Measurements from ENCODE around the gene RUNX3. TPM values are rescaled to one million over a fixed set of nuclear protein-coding genes. Genes with fewer than 3 reads are reported as not detected.

The RUNX3 gene
- total and polyA plus RNA-seq, 4 donors: 0.43 to 1.1 (median 0.88) TPM

DNA sequence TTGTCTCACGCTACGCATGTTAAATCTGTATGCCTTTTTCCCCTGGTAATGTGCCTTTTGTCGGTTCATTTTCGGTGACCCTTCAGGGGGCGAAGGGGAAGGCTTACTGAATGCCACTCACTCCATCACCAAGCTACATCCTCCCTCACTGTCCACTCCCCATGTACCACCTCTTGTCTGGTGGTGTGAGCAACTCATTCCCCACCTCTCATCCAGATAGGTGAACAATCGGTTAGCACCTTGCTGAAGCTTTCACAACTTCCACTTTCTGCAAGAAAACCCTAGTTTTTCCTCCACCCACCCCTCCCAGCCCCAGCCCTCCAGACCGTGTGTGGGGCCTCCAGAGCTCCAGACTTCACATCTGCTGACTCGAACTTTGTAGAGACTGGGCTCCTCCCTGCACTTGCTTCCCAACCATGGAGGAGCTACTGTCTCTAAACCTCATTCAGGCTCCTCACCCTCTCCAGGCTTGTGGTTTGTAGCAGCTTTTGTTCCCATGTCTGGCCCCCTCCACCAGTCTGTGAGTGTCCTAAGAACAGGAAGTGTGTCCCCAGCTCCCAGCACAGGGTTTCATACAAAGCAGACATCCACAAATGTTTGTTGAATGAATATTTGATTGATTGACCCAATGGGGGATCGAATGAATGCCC, 48.4 kb upstream of the RUNX3 start:
- Histone ChIP-seq H3K9ac (ENCODE audit: low read depth in 1 of 2, low read length in 2 of 2) (no peak overlapping the region), H3K36me3 (ENCODE audit: control insufficient read depth in 4 of 4, insufficient read depth in 3 of 4, low read depth in 1 of 4, low read length in 3 of 4) (no peaks in the 10 kb centered on the region), H3K27me3 (ENCODE audit: control insufficient read depth in 4 of 4, insufficient read depth in 4 of 4, low read length in 3 of 4) (no peaks in the 10 kb centered on the region), H3K4me3 (ENCODE audit: low read depth in 1 of 3, low read length in 3 of 3) (no peak overlapping the region), H3K27ac (ENCODE audit: low read depth in 1 of 2, low read length in 2 of 2) (no peak overlapping the region), H3K9me3 (ENCODE audit: control insufficient read depth in 4 of 4, low read length in 3 of 4) (peaks cover 5 to 18% (median 9%) of the 10 kb centered on the region in 4 donors), H3K4me1 (ENCODE audit: control insufficient read depth in 4 of 4, insufficient read depth in 4 of 4, low read length in 3 of 4) (no peaks in the 10 kb centered on the region)
- DNase-seq (ENCODE audit: low spot score): no peak
- 66% methylated on average over 9 of the region's 9 CpGs for WGBS
- TF ChIP-seq, protein P1, sequence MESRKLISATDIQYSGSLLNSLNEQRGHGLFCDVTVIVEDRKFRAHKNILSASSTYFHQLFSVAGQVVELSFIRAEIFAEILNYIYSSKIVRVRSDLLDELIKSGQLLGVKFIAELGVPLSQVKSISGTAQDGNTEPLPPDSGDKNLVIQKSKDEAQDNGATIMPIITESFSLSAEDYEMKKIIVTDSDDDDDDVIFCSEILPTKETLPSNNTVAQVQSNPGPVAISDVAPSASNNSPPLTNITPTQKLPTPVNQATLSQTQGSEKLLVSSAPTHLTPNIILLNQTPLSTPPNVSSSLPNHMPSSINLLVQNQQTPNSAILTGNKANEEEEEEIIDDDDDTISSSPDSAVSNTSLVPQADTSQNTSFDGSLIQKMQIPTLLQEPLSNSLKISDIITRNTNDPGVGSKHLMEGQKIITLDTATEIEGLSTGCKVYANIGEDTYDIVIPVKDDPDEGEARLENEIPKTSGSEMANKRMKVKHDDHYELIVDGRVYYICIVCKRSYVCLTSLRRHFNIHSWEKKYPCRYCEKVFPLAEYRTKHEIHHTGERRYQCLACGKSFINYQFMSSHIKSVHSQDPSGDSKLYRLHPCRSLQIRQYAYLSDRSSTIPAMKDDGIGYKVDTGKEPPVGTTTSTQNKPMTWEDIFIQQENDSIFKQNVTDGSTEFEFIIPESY (IDR thresholded peaks at IDR 0.05): no peak

GRCh38 chr1:24975391-24975790, 45.3 kb upstream of the RUNX3 start:
- Histone ChIP-seq H3K27me3 (ENCODE audit: control insufficient read depth in 4 of 4, insufficient read depth in 4 of 4, low read length in 3 of 4) (no peaks in the 10 kb centered on the region), H3K9me3 (ENCODE audit: control insufficient read depth in 4 of 4, low read length in 3 of 4) (peaks cover 5 to 18% (median 9%) of the 10 kb centered on the region in 4 donors), H3K27ac (ENCODE audit: low read depth in 1 of 2, low read length in 2 of 2) (no peak overlapping the region), H3K36me3 (ENCODE audit: control insufficient read depth in 4 of 4, insufficient read depth in 3 of 4, low read depth in 1 of 4, low read length in 3 of 4) (no peaks in the 10 kb centered on the region), H3K4me3 (ENCODE audit: low read depth in 1 of 3, low read length in 3 of 3) (no peak overlapping the region), H3K4me1 (ENCODE audit: control insufficient read depth in 4 of 4, insufficient read depth in 4 of 4, low read length in 3 of 4) (no peaks in the 10 kb centered on the region), H3K9ac (ENCODE audit: low read depth in 1 of 2, low read length in 2 of 2) (no peak overlapping the region)
- TF ChIP-seq EGR1 (IDR thresholded peaks at IDR 0.05; ENCODE audit: low read depth in 2 of 2): no peak
- TF ChIP-seq, protein P1 (IDR thresholded peaks at IDR 0.05): no peak
- TF ChIP-seq NR2F2 (IDR thresholded peaks at IDR 0.05): no peak
- TF ChIP-seq RAD21 (IDR thresholded peaks at IDR 0.05): no peak
- TF ChIP-seq JUND (IDR thresholded peaks at IDR 0.05): no peak
- no peak for TF ChIP-seq FOXA2 (IDR thresholded peaks at IDR 0.05)
- no peak for TF ChIP-seq FOXA1 (IDR thresholded peaks at IDR 0.05)
- TF ChIP-seq SP1 (IDR thresholded peaks at IDR 0.05): no peak
- TF ChIP-seq, protein P2, sequence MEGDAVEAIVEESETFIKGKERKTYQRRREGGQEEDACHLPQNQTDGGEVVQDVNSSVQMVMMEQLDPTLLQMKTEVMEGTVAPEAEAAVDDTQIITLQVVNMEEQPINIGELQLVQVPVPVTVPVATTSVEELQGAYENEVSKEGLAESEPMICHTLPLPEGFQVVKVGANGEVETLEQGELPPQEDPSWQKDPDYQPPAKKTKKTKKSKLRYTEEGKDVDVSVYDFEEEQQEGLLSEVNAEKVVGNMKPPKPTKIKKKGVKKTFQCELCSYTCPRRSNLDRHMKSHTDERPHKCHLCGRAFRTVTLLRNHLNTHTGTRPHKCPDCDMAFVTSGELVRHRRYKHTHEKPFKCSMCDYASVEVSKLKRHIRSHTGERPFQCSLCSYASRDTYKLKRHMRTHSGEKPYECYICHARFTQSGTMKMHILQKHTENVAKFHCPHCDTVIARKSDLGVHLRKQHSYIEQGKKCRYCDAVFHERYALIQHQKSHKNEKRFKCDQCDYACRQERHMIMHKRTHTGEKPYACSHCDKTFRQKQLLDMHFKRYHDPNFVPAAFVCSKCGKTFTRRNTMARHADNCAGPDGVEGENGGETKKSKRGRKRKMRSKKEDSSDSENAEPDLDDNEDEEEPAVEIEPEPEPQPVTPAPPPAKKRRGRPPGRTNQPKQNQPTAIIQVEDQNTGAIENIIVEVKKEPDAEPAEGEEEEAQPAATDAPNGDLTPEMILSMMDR (IDR thresholded peaks at IDR 0.05; ENCODE audit: low read depth, low read length, missing input control): no peak
- TF ChIP-seq HNF4G (IDR thresholded peaks at IDR 0.05): no peak
- TF ChIP-seq YY1 (IDR thresholded peaks at IDR 0.05): no peak
- TF ChIP-seq MAX (IDR thresholded peaks at IDR 0.05): no peak
- no peak for TF ChIP-seq GABPA (IDR thresholded peaks at IDR 0.05 in 1 of 2, conservative IDR thresholded peaks at IDR 0.05 in 1 of 2)
- no peak for TF ChIP-seq REST (IDR thresholded peaks at IDR 0.05)
- no peak for TF ChIP-seq RXRA (IDR thresholded peaks at IDR 0.05)
- TF ChIP-seq HNF4A (conservative IDR thresholded peaks at IDR 0.05): no peak
- no peak for TF ChIP-seq TAF1 (conservative IDR thresholded peaks at IDR 0.05)
- DNase-seq (ENCODE audit: low spot score): no peak
- WGBS: 84% methylated on average over 2 of the region's 2 CpGs
